DMS114 treated with DMSO at 0.1 percent for 48 hours (cell line): Measurements from ENCODE around the gene DCLRE1B.

Experiments
- DNase-seq: peaks from one replicate; lab custom pipeline; 2025; ENCODE audit not compliant: unreplicated experiment; lab: John Stamatoyannopoulos, UW

DCLRE1B gene

DNA sequence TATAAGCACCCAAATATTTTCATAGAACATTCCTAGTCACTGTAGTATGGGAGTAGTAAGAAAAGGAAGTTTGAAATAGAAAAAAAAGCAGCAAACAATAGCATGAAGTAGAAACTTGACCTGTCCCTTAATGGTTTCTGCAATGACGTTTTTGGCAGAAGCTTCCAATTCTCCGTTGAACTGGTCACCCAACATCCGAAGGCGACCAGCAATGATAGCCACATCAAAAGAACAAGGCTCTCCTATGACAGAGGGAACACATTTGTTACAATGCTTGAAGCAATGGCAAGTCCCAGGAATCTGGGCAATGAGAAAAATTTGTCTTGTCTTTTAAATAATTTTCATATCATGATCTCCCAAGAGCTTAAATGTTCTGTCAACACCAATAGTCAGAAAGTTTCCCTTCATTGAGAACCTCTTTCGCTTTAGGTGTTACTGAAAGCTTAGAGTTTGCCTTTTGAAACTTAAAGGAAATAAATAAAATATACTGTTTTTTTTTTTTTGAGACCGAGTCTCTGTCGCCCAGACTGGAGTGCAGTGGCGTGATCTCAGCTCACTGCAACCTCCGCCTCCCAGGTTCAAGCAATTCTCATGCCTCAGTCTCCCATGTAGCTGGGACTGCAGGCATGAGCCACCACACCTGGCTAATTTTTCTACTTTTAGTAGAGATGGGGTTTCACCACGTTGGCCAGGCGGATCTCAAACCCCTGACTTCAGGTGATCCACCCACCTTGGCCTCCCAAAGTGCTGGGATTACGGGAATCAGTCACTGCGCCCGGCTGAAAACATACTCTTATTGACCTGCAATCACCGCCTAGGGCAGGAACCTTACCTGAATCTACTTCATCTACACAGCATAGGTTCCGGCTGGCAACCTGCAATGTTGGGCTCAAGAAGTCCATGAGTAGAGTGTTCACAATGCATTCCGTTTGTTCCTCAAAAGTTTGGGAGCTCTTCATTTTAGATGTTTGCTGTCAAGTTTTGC is 18.4 kb upstream of the DCLRE1B start:
- no peak for DNase-seq

DNA sequence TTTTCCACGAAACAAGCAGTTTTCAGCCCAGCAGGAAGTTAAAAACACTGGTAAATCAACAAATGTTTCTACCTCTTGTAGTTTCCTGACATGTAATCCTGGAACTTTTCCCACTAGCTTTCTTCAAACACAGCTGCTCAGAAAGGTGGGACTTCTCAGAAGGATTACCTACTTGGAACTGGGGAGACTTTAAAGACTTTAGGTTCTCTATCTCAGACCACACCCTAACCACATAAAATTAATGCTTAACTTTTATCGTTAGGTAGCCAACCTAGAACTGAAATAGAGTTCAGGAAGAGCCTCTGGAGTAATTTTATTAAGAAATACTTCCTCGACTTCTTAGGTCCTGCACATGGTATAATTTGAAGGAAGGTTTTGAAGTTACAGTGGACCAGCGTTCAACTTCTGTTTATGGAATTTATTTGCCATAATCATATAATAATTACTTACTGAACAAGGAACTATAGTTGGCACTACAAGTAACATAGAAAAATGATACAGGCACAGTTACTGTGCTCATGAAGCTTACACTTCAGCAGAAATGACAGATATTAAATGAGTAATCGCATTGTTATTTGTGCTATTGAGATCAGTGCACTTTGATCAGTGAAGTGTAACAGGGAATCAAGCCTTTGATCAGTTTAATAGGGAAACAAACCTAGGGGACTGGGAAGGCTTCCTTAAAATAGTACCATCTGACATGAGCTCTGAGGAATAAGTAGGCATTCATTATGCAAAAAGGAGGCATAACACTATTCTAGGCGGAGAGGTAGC is 17.5 kb upstream of the DCLRE1B start, which contains the start of gene BCL2L15:
Gene BCL2L15, minus strand, starts transcription at position 180 of the 774 bp plus-strand sequence. CDS start 206 bp downstream, outside the sequence.
- DNase-seq = no peak

DNA sequence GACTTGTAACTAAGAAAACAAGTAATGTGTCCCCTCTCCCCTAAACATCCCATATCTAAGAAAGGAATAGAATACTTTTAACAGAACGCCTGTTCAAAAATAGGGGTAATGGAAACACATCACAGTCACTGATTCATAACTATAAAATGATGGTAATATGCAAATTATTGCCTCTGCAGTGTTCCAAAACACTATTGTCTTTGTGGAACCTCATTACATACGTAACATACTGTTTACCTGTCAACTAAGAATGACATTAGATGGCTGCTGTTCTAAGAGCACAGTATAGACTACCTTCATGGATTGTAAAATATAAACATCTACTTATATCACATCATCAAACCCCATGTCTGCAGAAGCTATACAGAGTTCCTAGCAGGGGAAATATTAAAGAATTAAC is 14.3 kb upstream of the DCLRE1B start:
- DNase-seq = no peak

DNA sequence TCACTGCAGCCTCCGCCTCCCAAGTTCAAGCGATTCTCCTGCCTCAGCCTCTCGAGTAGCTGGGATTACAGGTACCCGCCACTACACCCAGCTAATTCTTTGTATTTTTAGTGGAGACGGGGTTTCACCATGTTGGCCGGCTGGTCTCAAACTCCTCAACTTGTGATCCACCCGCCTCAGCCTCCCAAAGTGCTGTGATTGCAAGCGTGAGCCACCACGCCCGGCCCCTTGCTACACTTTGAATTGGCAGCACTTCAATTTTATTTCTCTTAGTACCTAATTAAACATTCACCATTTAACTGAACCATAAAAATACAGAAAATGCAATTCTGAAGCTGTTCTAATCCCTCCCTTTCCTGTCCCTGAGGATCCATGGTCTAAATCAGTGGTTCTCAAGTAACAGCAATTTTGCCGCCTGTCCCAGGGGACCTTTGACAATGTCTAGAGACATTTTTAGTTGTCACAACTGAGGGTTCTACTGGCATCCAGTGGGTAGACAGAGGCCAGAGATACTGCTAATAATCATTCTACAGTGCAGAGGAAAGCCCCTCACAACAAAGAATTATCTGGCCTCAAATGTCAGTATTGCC is 13.4 kb upstream of the DCLRE1B start:
- DNase-seq = no peak

DNA sequence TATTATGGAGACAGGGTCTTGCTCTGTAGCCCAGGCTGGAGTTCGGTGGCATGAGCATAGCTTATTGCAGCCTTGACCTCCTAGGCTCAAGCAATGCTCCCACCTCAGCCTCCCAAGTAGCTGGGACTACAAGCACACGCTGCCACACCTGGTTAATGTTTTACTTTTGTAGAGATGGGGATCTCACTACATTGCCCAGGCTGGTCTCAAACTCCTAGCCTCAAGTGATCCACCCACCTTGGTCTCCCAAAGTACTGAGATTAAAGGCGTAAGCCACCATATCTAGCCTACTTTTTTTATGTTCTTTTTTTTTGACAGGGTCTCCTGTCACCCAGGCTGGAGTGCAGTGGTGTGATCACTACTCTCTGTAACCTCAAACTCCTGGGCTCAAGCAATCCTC is 11.9 kb upstream of the DCLRE1B start:
- no peak for DNase-seq

DNA sequence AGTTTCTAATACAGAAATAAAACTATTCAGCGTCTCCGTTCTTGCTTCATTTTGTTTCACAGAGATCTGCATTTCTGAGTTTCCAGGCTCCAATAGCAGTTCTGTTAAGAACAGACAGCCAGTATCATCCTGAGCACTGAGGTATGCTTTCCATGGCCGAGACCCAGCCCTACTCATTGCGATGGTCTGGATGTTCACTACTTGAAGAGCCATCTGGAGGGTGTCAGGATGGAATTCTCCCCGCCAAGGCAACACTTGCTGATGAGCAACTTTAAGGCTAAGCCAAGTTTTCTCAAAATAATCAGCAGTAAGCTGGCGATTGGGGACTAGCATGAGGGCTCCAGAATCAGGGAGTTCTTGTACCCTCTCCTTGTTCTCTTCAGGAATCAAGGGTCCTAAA is 10.0 kb upstream of the DCLRE1B start:
- DNase-seq = no peak

DNA sequence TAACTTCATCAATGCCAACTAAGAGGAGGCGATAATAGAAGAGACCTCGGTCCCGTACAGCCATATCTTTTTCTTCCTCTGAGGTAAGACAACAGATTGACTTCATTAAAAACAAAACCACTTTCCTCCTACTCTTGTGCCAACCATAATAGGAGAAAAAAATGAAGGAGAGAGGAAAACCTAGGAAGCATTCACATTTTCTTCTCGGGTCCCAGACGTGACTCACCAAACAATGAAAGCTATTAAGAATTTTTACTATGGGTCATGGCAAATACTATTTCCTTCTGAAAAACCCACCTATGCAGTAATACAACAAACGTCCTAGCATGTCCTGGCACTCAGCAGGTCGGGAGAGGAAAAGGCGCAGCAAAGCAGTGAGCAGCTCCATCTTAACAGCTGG is 9.2 kb upstream of the DCLRE1B start:
- no peak for DNase-seq

DNA sequence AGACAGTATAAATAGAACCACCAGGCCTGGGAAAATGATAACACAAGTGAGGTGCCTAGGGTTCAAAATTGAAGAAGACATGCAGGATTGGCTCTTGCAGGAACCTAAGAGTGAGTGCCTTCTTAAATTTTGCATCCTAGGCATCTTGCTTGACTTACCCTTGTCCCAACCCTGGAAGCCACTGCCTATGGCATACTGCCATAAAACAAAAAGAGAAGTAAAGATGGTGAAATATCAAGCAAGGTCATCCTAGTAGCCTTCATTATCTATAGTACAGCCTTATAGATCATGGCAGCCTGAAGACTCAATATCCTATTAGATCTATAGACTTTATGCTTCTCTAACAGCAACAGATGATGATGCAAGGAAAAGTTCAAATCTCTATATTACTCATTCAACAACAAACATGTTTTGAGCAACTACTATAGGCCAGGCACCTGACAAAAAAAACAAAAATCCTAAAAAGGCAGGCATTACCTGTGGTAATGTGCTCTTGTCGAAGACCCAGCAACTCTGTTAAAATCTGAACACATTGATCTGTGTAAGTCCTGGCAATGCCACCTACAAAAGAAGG is 6.8 kb upstream of the DCLRE1B start:
- no peak for DNase-seq

DNA sequence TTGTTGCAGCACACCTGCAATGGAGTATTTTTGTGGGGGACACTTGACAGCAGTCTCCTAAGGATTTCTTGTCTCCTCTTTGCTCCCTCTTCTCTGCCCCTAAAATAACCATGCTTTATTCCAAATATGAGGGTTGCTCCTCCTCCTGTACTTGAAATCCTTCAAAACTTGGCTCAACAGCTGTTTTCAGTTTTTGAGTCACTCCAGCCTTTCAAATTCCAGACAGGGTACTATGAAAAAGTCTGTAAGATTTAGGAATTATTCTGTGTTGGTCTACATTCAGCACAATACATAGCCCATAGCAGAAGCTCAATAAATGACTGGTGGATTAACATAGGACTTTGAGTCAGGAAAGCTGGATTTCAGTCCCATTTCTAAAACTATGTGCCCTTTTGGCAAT is 6.0 kb upstream of the DCLRE1B start:
- no peak for DNase-seq

DNA sequence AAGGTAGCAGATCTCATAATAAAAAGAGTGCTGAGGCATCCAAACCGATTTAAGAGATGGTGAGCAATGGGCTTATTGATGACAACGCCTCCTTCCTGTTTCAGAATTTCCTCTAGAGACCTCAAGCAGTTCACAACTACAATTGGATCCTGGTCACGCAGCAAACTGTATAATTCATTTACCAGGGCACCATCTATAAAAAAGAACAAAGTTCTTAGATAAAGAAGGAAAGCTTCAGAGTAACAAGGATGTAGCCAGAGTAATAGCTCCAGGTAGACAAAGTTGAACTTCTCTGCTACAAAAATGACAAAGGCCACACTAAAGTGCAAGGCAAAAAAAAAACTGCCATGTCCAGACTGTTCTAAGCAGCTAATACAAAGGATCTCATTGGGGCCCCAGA is 3.9 kb upstream of the DCLRE1B start:
- DNase-seq = no peak

DNA sequence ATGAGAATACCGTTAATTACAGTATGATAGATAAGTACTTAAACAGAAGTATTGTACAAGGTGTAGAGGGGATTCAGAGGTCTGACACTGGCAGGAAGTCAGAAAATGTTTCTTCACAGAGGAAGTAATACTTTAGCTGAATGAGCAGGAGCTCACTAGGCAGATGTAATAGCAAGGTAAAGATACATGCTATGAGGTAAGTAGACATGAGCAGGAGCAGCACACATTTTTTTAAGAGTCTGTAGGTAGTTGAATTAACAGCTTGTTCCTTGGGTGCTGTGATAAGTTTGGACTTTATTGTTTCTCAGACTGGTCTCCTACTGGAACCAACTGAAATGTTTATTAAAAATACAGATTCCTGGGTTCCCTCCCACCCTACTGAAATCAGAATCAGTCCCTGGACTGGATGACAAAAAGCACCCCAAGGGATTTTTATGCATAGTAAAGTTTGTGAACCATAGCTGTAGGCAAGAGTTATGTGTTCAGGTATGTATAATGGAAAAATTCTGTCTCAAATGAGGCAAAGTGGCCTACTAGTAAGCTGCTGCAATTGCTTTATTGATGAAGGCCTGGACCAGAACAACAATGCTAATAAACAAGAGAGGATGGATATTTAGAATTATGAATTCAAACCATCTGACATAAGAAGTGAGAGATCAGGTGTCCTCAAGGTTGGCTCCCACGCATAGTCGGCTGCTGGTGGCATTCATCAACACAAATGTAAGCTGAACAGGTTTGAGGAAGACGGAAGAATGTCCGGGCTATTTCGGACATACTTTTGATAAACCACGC is 1.4 kb upstream of the DCLRE1B start:
- DNase-seq = no peak

DNA sequence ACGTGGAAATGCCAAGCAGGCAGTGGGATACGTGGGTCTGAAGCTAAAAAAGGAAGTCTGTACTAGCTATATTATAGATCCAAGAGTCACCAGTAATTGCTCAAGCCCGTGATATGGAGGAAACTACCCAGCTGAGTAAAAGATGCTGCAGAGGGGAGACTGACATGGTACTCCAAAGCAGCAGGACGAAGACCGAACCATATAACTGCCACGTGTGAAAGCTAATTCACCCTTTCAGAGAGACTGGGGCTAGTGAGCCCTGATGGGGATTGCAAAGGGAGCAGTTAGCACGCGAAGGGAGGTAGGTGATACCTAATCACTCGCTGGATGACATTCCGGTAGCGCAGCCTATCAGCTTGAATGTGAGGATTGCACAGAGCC is 843 bp upstream of the DCLRE1B start:
- DNase-seq = no peak

DNA sequence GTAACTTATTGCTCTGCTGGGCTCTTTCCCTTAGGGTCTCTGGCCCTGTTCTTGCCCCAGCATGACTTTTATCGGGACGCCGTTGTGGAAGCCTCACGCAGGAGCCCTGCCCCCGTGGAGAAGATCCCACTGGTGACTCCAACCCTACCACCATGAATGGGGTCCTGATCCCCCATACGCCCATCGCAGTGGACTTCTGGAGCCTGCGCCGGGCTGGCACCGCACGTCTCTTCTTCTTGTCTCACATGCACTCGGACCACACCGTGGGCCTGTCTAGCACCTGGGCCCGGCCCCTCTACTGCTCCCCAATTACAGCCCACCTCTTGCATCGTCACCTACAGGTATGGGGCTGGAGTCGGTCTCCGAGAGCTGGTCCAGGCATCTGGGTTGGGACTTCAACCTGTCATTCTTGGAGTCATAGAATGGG is 322 bp downstream of the DCLRE1B start:
- DNase-seq = no peak

DNA sequence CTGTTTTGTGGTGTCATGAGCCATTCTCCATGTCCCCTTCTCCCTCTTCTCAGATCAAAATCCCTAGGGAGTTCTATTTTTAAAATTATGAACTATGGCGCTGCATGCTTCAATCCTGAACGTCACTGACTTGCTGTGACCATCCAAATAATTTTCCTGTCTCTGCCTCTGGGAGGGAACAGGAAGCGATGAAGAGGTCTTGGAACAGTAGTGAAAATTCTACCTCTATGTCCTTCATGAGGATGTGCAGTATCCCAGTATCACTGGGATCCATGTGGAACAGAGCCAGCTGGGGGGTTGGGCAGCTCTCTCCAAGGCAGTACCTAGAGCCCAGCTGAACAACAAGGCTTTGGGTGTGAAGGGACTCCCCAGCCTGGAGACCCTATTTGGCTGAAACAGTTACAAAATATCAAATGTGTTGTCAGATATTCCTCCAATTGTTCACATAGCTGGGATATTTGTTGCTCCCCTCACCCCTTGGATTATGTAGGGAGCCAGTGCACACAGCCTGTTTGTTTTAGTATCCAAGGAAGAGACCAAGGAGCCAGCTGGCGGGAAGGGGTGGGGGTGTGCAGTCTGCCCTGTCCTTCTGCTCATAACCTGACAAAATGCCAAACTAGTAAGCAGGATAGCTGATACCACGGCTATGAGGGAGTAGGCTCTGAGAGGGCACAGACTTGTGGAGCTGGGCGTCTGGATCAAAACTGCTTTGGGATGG is 7.6 kb downstream of the DCLRE1B start:
- no peak for DNase-seq

DNA sequence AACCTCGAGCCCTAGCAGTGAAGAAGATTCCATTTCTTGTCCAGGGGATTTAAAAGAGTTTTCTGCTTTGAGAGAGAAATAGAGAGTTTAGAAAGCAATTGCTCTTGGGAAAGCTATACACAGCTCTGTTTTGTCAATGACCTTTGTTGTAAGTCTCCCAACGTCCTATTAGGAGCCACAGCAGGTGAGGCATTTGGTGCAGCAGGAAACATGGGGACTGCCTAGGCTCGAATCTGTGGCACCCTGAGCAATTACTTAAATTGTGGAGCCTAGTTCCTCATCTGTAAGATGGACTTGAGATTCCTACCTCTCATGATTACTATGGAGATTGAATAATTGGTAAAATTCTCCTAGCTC is 8.2 kb downstream of the DCLRE1B start:
- no peak for DNase-seq

DNA sequence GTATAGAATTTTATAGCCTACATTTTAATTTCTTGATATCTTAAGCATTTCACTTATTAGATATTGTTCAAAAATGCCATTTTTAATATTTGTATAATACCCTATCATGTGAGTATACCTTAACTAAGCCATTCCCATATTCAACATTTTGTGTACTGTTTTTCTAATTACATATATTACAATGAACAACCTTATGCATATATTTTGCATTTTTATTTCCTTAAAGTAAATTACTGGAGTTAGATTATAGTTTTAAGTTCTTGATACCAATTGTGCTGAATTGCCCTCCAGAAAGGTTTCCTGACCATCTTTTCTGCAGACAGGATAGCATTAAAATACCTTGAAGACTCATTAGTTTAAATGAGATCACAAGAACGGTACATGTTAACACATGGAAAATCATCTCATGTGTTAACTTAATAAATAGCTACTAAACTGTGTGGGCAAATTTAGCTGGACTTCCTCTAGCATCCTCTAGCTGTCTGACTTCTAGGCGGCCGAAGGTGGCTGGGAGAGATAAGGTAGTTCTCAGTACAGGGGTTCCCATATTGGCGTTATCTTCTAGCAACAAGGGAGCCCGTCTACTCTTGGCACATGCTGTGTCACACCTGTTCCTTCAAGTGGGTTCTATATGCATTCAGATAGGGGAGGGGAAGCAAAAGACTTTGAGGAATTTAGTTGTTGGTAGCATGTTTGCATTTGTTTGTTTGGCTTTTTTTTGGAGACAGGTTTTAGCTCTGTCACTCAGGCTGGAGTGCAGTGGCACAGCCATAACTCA is 8.9 kb downstream of the DCLRE1B start:
- no peak for DNase-seq

DNA sequence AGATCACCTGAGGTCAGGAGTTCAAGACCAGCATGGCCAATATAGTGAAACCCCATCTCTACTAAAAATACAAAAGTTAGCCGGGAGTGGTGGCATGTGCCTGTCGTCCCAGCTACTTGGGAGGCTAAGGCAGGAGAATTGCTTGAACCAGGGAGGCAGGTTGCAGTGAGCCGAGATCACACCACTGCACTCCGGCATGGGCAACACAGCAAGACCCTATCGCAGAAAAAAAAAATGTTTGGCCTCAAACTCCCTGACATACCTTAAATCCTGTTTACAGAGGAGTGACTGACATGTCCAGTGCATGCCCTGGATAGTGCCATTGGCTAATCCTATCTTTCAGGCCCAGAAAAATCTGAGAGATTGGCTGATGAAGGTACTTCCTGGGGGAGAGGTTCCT is 11.8 kb downstream of the DCLRE1B start:
- no peak for DNase-seq

DNA sequence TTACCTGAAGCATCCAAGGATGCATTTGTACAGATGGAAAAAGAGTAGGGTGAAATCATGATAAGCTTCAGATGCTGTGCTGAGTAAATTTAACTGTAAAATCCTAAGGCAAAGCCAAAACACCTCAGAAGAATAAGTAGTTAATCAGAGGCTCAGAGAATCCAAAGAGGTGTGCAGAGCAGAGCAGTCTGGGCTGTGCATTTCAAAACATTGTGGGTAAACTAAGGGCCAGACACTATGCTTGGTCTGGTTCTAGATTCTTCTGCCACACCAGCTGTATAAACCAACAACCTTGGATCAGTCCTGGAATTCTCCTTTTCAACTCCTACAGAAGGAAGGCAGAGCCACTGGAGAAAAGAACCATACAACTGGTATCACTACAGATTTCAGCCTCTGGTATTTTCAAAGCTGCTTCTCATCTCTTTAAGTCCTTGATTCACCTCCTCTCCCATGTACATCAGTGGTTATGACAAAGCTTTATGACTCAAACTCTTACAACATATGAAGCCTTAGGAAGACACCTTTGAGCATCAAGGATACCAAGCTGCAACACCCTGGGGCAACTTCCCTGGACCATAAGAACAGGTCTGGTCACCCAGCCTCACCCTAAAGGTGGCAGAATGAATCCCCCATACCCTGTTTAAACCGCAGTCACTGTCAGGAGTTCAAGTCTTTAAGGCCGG is 12.4 kb downstream of the DCLRE1B start:
- no peak for DNase-seq

DNA sequence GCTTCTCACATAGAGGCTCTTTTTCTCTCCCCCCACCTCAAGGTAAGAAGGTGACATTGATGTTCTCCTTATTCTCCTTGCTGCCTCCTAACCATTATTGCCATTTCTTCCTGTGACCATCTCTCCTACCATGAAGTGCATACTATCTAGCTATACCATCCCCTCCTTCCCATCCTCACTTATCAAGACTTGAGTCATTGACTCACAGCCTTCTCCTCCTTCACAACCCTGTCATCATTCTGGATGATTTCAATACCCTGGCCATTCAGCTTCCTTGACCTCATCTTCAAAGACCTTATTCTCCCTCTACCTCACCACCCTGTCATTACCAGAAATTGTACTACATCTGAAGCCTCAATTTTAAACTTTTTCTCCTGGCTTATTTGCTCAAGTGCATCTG is 13.1 kb downstream of the DCLRE1B start:
- no peak for DNase-seq
